TTC549 (cell line): Measurements from ENCODE around the gene KIF27.
"Not testable (repeated sequence)": the region's sequence is repeated elsewhere in the genome, so short reads cannot be mapped to it uniquely, and the experiment has no call there.

Experiments used
- FAIRE-seq: peaks from 2 replicates; lab custom pipeline; 2012; peaks lifted over from hg19 to GRCh38; lab: Jason Lieb, UNC

KIF27 gene

GRCh38 chr9:83920927-83921707, at the start of gene KIF27:
Gene KIF27 (minus strand): TSS chr9:83921432. CDS start chr9:83915591, 5,841 bp downstream.
- peak; percentile 48 for FAIRE-seq

- no peak for FAIRE-seq
Observed at GRCh38 chr9:83969602-83970001, 48.4 kb upstream of the KIF27 start.

GRCh38 chr9:83967073-83967472, 45.8 kb upstream of the KIF27 start:
- no peak for FAIRE-seq

- no peak for FAIRE-seq
Observed at GRCh38 chr9:83966209-83966582, 45.0 kb upstream of the KIF27 start.

- FAIRE-seq: peak; percentile 64
Observed at GRCh38 chr9:83965350-83966208, 44.3 kb upstream of the KIF27 start.

GRCh38 chr9:83964973-83965349, 43.7 kb upstream of the KIF27 start:
- FAIRE-seq: no peak

GRCh38 chr9:83962165-83962564, 40.9 kb upstream of the KIF27 start:
- FAIRE-seq: no peak

- FAIRE-seq: no peak
Observed at GRCh38 chr9:83960991-83961390, 39.8 kb upstream of the KIF27 start.

GRCh38 chr9:83959061-83959460, 37.8 kb upstream of the KIF27 start:
- FAIRE-seq: no peak

- FAIRE-seq: no peak
Observed at GRCh38 chr9:83957248-83957513, 35.9 kb upstream of the KIF27 start.

- no peak for FAIRE-seq
Observed at GRCh38 chr9:83956436-83957247, 35.4 kb upstream of the KIF27 start.

GRCh38 chr9:83956086-83956435, 34.8 kb upstream of the KIF27 start:
- FAIRE-seq: no peak

GRCh38 chr9:83948096-83948495, 26.9 kb upstream of the KIF27 start:
- FAIRE-seq: not testable (repeated sequence)

- no peak for FAIRE-seq
Observed at GRCh38 chr9:83940590-83941303, 19.5 kb upstream of the KIF27 start.

- peak; percentile 20 for FAIRE-seq
Observed at GRCh38 chr9:83937861-83938455, 16.7 kb upstream of the KIF27 start.

GRCh38 chr9:83936523-83936922, 15.3 kb upstream of the KIF27 start:
- no peak for FAIRE-seq

GRCh38 chr9:83935276-83935935, 14.2 kb upstream of the KIF27 start:
- FAIRE-seq: no peak

- FAIRE-seq: no peak
Observed at GRCh38 chr9:83934569-83935275, 13.5 kb upstream of the KIF27 start.

- FAIRE-seq: no peak
Observed at GRCh38 chr9:83933790-83934189, 12.6 kb upstream of the KIF27 start.

- FAIRE-seq: no peak
Observed at GRCh38 chr9:83932851-83933250, 11.6 kb upstream of the KIF27 start.

GRCh38 chr9:83932011-83932410, 10.8 kb upstream of the KIF27 start:
- no peak for FAIRE-seq
